Measurements from ENCODE around the gene PSAPL1. TPM values are rescaled to one million over a fixed set of nuclear protein-coding genes. Genes with fewer than 3 reads are reported as not detected.

The PSAPL1 gene
- total RNA-seq, 1 donor from 2014 or later: not detected

GRCh38 chr4:7415927-7416686 lies 18.6 kb downstream of the PSAPL1 start:
- no peak overlapping the region for H3K27ac Mint-ChIP-seq (ENCODE audit: unreplicated experiment)
- H3K27me3 Mint-ChIP-seq (ENCODE audit: low read depth): peaks cover 33% of the 10 kb centered on the region
- peaks cover 3% of the 10 kb centered on the region for H3K9me3 Mint-ChIP-seq (ENCODE audit: low read depth)
- DNase-seq (ENCODE audit: low spot score): no peak
- H3K4me1 Mint-ChIP-seq (ENCODE audit: low read depth): no peaks in the 10 kb centered on the region
- no peak overlapping the region for H3K4me3 Mint-ChIP-seq (ENCODE audit: unreplicated experiment)
- TF ChIP-seq CTCF (IDR thresholded peaks at IDR 0.05): no peak
- no peaks in the 10 kb centered on the region for H3K36me3 Mint-ChIP-seq (ENCODE audit: low read depth)

GRCh38 chr4:7414736-7415510 lies 19.8 kb downstream of the PSAPL1 start:
- peaks cover 30% of the 10 kb centered on the region for H3K27me3 Mint-ChIP-seq (ENCODE audit: low read depth)
- TF ChIP-seq CTCF (IDR thresholded peaks at IDR 0.05): no peak

GRCh38 chr4:7414046-7414445 lies 20.7 kb downstream of the PSAPL1 start:
- peak; percentile 40 for DNase-seq (ENCODE audit: low spot score)
- H3K4me1 Mint-ChIP-seq (ENCODE audit: low read depth): peaks cover 5% of the 10 kb centered on the region
- peaks cover 33% of the 10 kb centered on the region for H3K27me3 Mint-ChIP-seq (ENCODE audit: low read depth)
- H3K27ac Mint-ChIP-seq (ENCODE audit: unreplicated experiment): no peak overlapping the region
- no peak overlapping the region for H3K4me3 Mint-ChIP-seq (ENCODE audit: unreplicated experiment)
- H3K36me3 Mint-ChIP-seq (ENCODE audit: low read depth): peaks cover 4% of the 10 kb centered on the region
- no peak for TF ChIP-seq CTCF (IDR thresholded peaks at IDR 0.05)
- peaks cover 8% of the 10 kb centered on the region for H3K9me3 Mint-ChIP-seq (ENCODE audit: low read depth)

More at GRCh38 chr4:7414736-7415510, 19.8 kb downstream of the PSAPL1 start:
- DNase-seq (ENCODE audit: low spot score): peak; percentile 18
- H3K27ac Mint-ChIP-seq (ENCODE audit: unreplicated experiment): no peak overlapping the region
- peaks cover 5% of the 10 kb centered on the region for H3K4me1 Mint-ChIP-seq (ENCODE audit: low read depth)
- H3K4me3 Mint-ChIP-seq (ENCODE audit: unreplicated experiment): no peak overlapping the region
- peaks cover 3% of the 10 kb centered on the region for H3K9me3 Mint-ChIP-seq (ENCODE audit: low read depth)
- H3K36me3 Mint-ChIP-seq (ENCODE audit: low read depth): no peaks in the 10 kb centered on the region

- DNase-seq (ENCODE audit: low spot score): peak; percentile 71
- H3K27ac Mint-ChIP-seq (ENCODE audit: unreplicated experiment): no peak overlapping the region
- H3K27me3 Mint-ChIP-seq (ENCODE audit: low read depth): peaks cover 36% of the 10 kb centered on the region
- H3K4me1 Mint-ChIP-seq (ENCODE audit: low read depth): peaks cover 5% of the 10 kb centered on the region
- no peak overlapping the region for H3K4me3 Mint-ChIP-seq (ENCODE audit: unreplicated experiment)
- H3K36me3 Mint-ChIP-seq (ENCODE audit: low read depth): peaks cover 11% of the 10 kb centered on the region
- no peak for TF ChIP-seq CTCF (IDR thresholded peaks at IDR 0.05)
- H3K9me3 Mint-ChIP-seq (ENCODE audit: low read depth): peaks cover 17% of the 10 kb centered on the region
These were observed 22.2 kb downstream of the PSAPL1 start for GRCh38 chr4:7412554-7412912.

GRCh38 chr4:7411896-7412553 lies 22.7 kb downstream of the PSAPL1 start:
- Mint-ChIP-seq H3K4me1 (ENCODE audit: low read depth) (peaks cover 5% of the 10 kb centered on the region), H3K4me3 (ENCODE audit: unreplicated experiment) (no peak overlapping the region), H3K9me3 (ENCODE audit: low read depth) (peaks cover 21% of the 10 kb centered on the region), H3K27ac (ENCODE audit: unreplicated experiment) (no peak overlapping the region), H3K27me3 (ENCODE audit: low read depth) (peaks cover 37% of the 10 kb centered on the region), H3K36me3 (ENCODE audit: low read depth) (peaks cover 11% of the 10 kb centered on the region)
- TF ChIP-seq CTCF (IDR thresholded peaks at IDR 0.05): no peak
- peak; percentile 77 for DNase-seq (ENCODE audit: low spot score)
